Fibroblast of skin of scalp (primary cell): Measurements from ENCODE around the gene MYO9A.
A peak's percentile ranks its signal among the peaks of the same experiment; 100 is the strongest.

ENCODE experiments used
- DNase-seq: peaks from one replicate; pipeline ENCODE4 v3.0.0-alpha.2; 2013

The MYO9A gene

GRCh38 chr15:71841563-71841962, 276.4 kb downstream of the MYO9A start:
- no peak for DNase-seq

GRCh38 chr15:71830981-71831380, 287.0 kb downstream of the MYO9A start:
- no peak for DNase-seq

- DNase-seq: no peak
Observed at GRCh38 chr15:71826196-71826595, 291.8 kb downstream of the MYO9A start.

- DNase-seq: no peak
Observed at GRCh38 chr15:71825021-71825730, 292.8 kb downstream of the MYO9A start.

GRCh38 chr15:71823801-71824200, 294.1 kb downstream of the MYO9A start:
- no peak for DNase-seq

GRCh38 chr15:71822890-71823630, 294.9 kb downstream of the MYO9A start:
- DNase-seq: no peak

GRCh38 chr15:71821547-71822129, 296.3 kb downstream of the MYO9A start:
- DNase-seq: no peak

- no peak for DNase-seq
Observed at GRCh38 chr15:71820127-71820526, 297.8 kb downstream of the MYO9A start.

GRCh38 chr15:71817351-71817750, 300.6 kb downstream of the MYO9A start:
- no peak for DNase-seq

- DNase-seq: no peak
Observed at GRCh38 chr15:71815301-71815700, 302.6 kb downstream of the MYO9A start.

- no peak for DNase-seq
Observed at GRCh38 chr15:71813723-71814470, 304.1 kb downstream of the MYO9A start.

GRCh38 chr15:71812966-71813722, 304.8 kb downstream of the MYO9A start:
- no peak for DNase-seq

- no peak for DNase-seq
Observed at GRCh38 chr15:71811752-71812735, 305.9 kb downstream of the MYO9A start.

GRCh38 chr15:71811036-71811736, 306.8 kb downstream of the MYO9A start:
- DNase-seq: no peak

GRCh38 chr15:71810256-71811035, 307.5 kb downstream of the MYO9A start, which contains the start of gene NR2E3:
TSS of gene NR2E3 (plus strand) at chr15:71810554. CDS start at chr15:71810744, 190 bp downstream.
- no peak for DNase-seq

- DNase-seq: no peak
Observed at GRCh38 chr15:71809346-71809745, 308.6 kb downstream of the MYO9A start.

GRCh38 chr15:71808311-71809020, 309.5 kb downstream of the MYO9A start:
- no peak for DNase-seq

GRCh38 chr15:71807691-71808091, 310.3 kb downstream of the MYO9A start:
- peak; percentile 55 for DNase-seq
